WTC11 (cell line): ENCODE measurements around the gene FBXO28.

Experiments used
- OVOL2 ChIP-seq: fragments of 250-450 bp; sonication (Bioruptor Pico); IDR thresholded peaks from 2 replicates; pipeline ENCODE4 v1.9.0; 2021; ENCODE audit warnings: mild to moderate bottlenecking, borderline replicate concordance
- TF ChIP-seq, protein P1 (sequence below): sonication (generic); formaldehyde crosslinking; IDR thresholded peaks from 2 replicates; pipeline ENCODE4 v1.8.1; 2022; ENCODE audit warnings: mild to moderate bottlenecking, missing genetic modification reagents, moderate library complexity, borderline replicate concordance
- TF ChIP-seq, protein P2 (sequence below): fragments of 200-600 bp; IDR thresholded peaks from 2 replicates; pipeline ENCODE4 v1.8.0; 2022; ENCODE audit warnings: antibody characterized with exemption

DNA sequence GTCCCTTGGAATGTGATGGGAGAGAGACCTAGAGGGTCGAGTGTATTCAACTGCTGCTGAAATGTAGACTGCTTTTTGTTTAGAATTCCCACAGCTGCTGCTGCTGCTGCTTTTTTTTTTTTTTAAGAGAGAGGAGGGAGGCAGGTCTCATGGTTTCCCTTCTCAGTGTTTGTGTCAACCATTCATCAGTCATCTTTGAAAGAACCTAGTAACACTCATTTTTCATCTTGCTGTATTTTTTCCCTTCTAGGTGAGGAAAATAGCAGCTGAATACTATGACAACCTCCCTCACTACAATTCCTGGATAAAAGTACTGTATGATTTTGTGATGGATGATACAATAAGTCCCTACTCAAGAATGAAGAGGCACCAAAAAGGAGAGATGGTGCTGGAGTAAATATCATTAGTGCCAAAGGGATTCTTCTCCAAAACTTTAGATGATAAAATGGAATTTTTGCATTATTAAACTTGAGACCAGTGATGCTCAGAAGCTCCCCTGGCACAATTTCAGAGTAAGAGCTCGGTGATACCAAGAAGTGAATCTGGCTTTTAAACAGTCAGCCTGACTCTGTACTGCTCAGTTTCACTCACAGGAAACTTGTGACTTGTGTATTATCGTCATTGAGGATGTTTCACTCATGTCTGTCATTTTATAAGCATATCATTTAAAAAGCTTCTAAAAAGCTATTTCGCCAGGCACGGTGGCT is 78.3 kb downstream of the FBXO28 start:
- TF ChIP-seq, protein P1, sequence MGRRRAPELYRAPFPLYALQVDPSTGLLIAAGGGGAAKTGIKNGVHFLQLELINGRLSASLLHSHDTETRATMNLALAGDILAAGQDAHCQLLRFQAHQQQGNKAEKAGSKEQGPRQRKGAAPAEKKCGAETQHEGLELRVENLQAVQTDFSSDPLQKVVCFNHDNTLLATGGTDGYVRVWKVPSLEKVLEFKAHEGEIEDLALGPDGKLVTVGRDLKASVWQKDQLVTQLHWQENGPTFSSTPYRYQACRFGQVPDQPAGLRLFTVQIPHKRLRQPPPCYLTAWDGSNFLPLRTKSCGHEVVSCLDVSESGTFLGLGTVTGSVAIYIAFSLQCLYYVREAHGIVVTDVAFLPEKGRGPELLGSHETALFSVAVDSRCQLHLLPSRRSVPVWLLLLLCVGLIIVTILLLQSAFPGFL = no peak
- no peak for TF ChIP-seq OVOL2 (CRISPR knock-in tag)
- TF ChIP-seq, protein P2, sequence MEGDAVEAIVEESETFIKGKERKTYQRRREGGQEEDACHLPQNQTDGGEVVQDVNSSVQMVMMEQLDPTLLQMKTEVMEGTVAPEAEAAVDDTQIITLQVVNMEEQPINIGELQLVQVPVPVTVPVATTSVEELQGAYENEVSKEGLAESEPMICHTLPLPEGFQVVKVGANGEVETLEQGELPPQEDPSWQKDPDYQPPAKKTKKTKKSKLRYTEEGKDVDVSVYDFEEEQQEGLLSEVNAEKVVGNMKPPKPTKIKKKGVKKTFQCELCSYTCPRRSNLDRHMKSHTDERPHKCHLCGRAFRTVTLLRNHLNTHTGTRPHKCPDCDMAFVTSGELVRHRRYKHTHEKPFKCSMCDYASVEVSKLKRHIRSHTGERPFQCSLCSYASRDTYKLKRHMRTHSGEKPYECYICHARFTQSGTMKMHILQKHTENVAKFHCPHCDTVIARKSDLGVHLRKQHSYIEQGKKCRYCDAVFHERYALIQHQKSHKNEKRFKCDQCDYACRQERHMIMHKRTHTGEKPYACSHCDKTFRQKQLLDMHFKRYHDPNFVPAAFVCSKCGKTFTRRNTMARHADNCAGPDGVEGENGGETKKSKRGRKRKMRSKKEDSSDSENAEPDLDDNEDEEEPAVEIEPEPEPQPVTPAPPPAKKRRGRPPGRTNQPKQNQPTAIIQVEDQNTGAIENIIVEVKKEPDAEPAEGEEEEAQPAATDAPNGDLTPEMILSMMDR = no peak
